Ovary (tissue), 3 donors: ENCODE measurements around the gene GNG12.

Source experiments
- CTCF ChIP-seq, 3 donors: fragments of 450-650 bp in 2 of 3; fragments of 200-600 bp in 1 of 3; IDR thresholded peaks; one replicate each; pipeline versions ENCODE4 v1.5.1 to v1.8.0; 2016 to 2022; ENCODE audit warnings: antibody characterized with exemption in 3 of 3, mild to moderate bottlenecking in 1 of 3
- POLR2A ChIP-seq: fragments of 450-650 bp; IDR thresholded peaks from one replicate; pipeline ENCODE4 v1.6.1; 2017; ENCODE audit warnings: antibody characterized with exemption, mild to moderate bottlenecking, moderate library complexity
- donor health status: DM: no; HTN: no; CAD: no.

- TF ChIP-seq CTCF (IDR thresholded peaks at IDR 0.05) (no peak), POLR2A (no peak)
These were observed 122.8 kb downstream of the GNG12 start for GRCh38 chr1:67710417-67710816.
